HepG2 (cell line): ENCODE results near the gene THRAP3. TPM values are rescaled to one million over a fixed set of nuclear protein-coding genes. Genes with fewer than 3 reads are reported as not detected.

Source experiments
- BHLHE40 ChIP-seq: IDR thresholded peaks from 2 replicates; pipeline ENCODE4 v1.6.1; 2011; ENCODE audit warnings: low read length, improper control_type of control experiment
- CHD4 ChIP-seq: fragments of 200-600 bp; sonication (generic); IDR thresholded peaks from 2 replicates; pipeline ENCODE4 v1.7.0; 2017; ENCODE audit warnings: mild to moderate bottlenecking, low read length, borderline replicate concordance
- EHMT2 ChIP-seq: fragments of 200-600 bp; sonication (generic); IDR thresholded peaks from 2 replicates; pipeline ENCODE4 v1.7.0; 2017; ENCODE audit warnings: antibody characterized with exemption, low read depth, low read length, borderline replicate concordance
- FOXO1 ChIP-seq: sonication (generic); formaldehyde crosslinking; IDR thresholded peaks from 2 replicates; pipeline ENCODE4 v1.4.0; 2020; ENCODE audit warnings: missing genetic modification reagents
- GABPA ChIP-seq, 2 experiments: IDR thresholded peaks; 2 replicates each; pipeline ENCODE4 v1.6.1; 2011 to 2016; ENCODE audit warnings: low read depth in 2 of 2, low read length in 1 of 2, missing biosample characterization in 1 of 2, missing genetic modification characterization in 1 of 2
- GTF3A ChIP-seq: sonication (generic); formaldehyde crosslinking; conservative IDR thresholded peaks from 2 replicates; pipeline ENCODE4 v1.4.0; 2020; ENCODE audit warnings: mild to moderate bottlenecking, missing genetic modification reagents
- HIC2 ChIP-seq: sonication (generic); formaldehyde crosslinking; IDR thresholded peaks from 2 replicates; pipeline ENCODE4 v1.9.0; 2022; ENCODE audit warnings: low read depth, missing genetic modification reagents
- HMGA1 ChIP-seq: sonication (generic); formaldehyde crosslinking; conservative IDR thresholded peaks from 2 replicates; pipeline ENCODE4 v1.4.0; 2020; ENCODE audit warnings: missing genetic modification reagents
- MTF1 ChIP-seq: sonication (generic); formaldehyde crosslinking; IDR thresholded peaks from 2 replicates; pipeline ENCODE4 v1.5.0; 2020; ENCODE audit warnings: missing genetic modification reagents
- PHB2 ChIP-seq: fragments of 450-650 bp; IDR thresholded peaks from 2 replicates; pipeline ENCODE4 v1.6.1; 2018; ENCODE audit not compliant: partially characterized antibody
- RAD21 ChIP-seq: fragments of 450-650 bp; formaldehyde crosslinking; IDR thresholded peaks from 2 replicates; pipeline ENCODE4 v1.5.0; 2020; ENCODE audit warnings: mild to moderate bottlenecking
- SIN3B ChIP-seq: fragments of 150-350 bp; IDR thresholded peaks from 2 replicates; pipeline ENCODE4 v1.6.1; 2014; ENCODE audit warnings: low read length
- TFAP4 ChIP-seq: sonication (generic); IDR thresholded peaks from 2 replicates; pipeline ENCODE4 v1.6.1; 2016; ENCODE audit warnings: low read depth, borderline replicate concordance
- THAP8 ChIP-seq: sonication (generic); formaldehyde crosslinking; IDR thresholded peaks from 2 replicates; pipeline ENCODE4 v1.5.1; 2020; ENCODE audit warnings: missing genetic modification reagents, mild to moderate bottlenecking, borderline replicate concordance
- USF2 ChIP-seq, 2 experiments: sonication (generic) in 1 of 2; formaldehyde crosslinking in 1 of 2; IDR thresholded peaks; 2 replicates each; pipeline versions ENCODE4 v1.5.1 to v1.6.1; 2011 to 2020; ENCODE audit warnings: borderline replicate concordance in 1 of 2, low read depth in 1 of 2, low read length in 1 of 2, mild to moderate bottlenecking in 1 of 2, missing genetic modification reagents in 1 of 2, moderate library complexity in 1 of 2
- ZNF232 ChIP-seq: sonication (generic); formaldehyde crosslinking; IDR thresholded peaks from 2 replicates; pipeline ENCODE4 v1.4.0; 2020; ENCODE audit warnings: missing genetic modification reagents, borderline replicate concordance
- ZNF264 ChIP-seq: sonication (generic); formaldehyde crosslinking; IDR thresholded peaks from 2 replicates; pipeline ENCODE4 v1.4.0; 2020; ENCODE audit warnings: missing genetic modification reagents
- ZNF33A ChIP-seq: sonication (generic); formaldehyde crosslinking; IDR thresholded peaks from 2 replicates; pipeline ENCODE4 v1.5.1; 2020; ENCODE audit warnings: missing genetic modification reagents, mild to moderate bottlenecking, moderate library complexity, borderline replicate concordance
- ZNF501 ChIP-seq: sonication (generic); formaldehyde crosslinking; IDR thresholded peaks from 2 replicates; pipeline ENCODE4 v1.5.1; 2020; ENCODE audit warnings: mild to moderate bottlenecking, moderate library complexity, missing genetic modification reagents
- ZNF615 ChIP-seq: sonication (generic); formaldehyde crosslinking; IDR thresholded peaks from 2 replicates; pipeline ENCODE4 v1.5.0; 2020; ENCODE audit warnings: mild to moderate bottlenecking, missing genetic modification reagents, borderline replicate concordance
- ZNF704 ChIP-seq: sonication (generic); formaldehyde crosslinking; IDR thresholded peaks from 2 replicates; pipeline ENCODE4 v1.8.1; 2023; ENCODE audit warnings: mild to moderate bottlenecking, inconsistent platforms, moderate library complexity, missing genetic modification reagents, borderline replicate concordance
- ZNF720 ChIP-seq: sonication (generic); formaldehyde crosslinking; IDR thresholded peaks from 2 replicates; pipeline ENCODE4 v1.4.0; 2020; ENCODE audit warnings: missing genetic modification reagents
- ZNF782 ChIP-seq: sonication (generic); formaldehyde crosslinking; IDR thresholded peaks from 2 replicates; pipeline ENCODE4 v1.4.0; 2020; ENCODE audit warnings: missing genetic modification reagents, mild to moderate bottlenecking, borderline replicate concordance
- ZZZ3 ChIP-seq: sonication (generic); formaldehyde crosslinking; IDR thresholded peaks from 2 replicates; pipeline ENCODE4 v1.4.0; 2020; ENCODE audit warnings: missing genetic modification reagents, mild to moderate bottlenecking, borderline replicate concordance
- polyA plus RNA-seq, 8 experiments: library from polyadenylated mRNA; depleted of rRNA in 3 of 8; stranded (reverse) in 7 of 8; unstranded in 1 of 8; fragments of >200 nt; fragmentation: Illumina TruSeq in 4 of 8; extraction: Trizol in 4 of 8; gene quantifications; 2 replicates each; pipeline versions ENCODE4 v1.2.1 to v1.2.3, GENCODE V29; 2011 to 2016; ENCODE audit warnings: low read depth in 4 of 8, missing spikeins in 1 of 8, mixed read lengths in 1 of 8; ENCODE audit not compliant: insufficient read depth in 1 of 8
- total RNA-seq, 5 experiments: library from RNA; depleted of rRNA; stranded (reverse); fragments of >200 nt; fragmentation: Illumina TruSeq; extraction: Trizol; gene quantifications; 2 replicates each; pipeline ENCODE4 v1.2.3, GENCODE V29; 2016; ENCODE audit warnings: low read depth in 1 of 5

Gene THRAP3
- total and polyA plus RNA-seq, 2 of the 13 experiments (the other 11 are each of a cell fraction or from before 2014, with no cell fraction given) = 45.0 to 92.6 TPM

GRCh38 chr1:36306902-36307456 lies 82.7 kb downstream of the THRAP3 start (continued):
- TF ChIP-seq ZZZ3 (CRISPR knock-in tag) = no peak
- TF ChIP-seq THAP8 (CRISPR knock-in tag) = no peak
- TF ChIP-seq ZNF501 (CRISPR knock-in tag) = 0 out of 2 replicates have a peak, but pooled peaks have one; percentile 6
- no peak for TF ChIP-seq MTF1 (CRISPR knock-in tag)
- 0 out of 2 replicates have a peak, but pooled peaks have one; percentile 27 for TF ChIP-seq ZNF232 (CRISPR knock-in tag)
- TF ChIP-seq CHD4 = no peak
- no peak for TF ChIP-seq GTF3A (CRISPR knock-in tag)
- no peak for TF ChIP-seq ZNF33A (CRISPR knock-in tag)
- no peak for TF ChIP-seq PHB2
- no peak for TF ChIP-seq HMGA1 (CRISPR knock-in tag)
- TF ChIP-seq ZNF264 (CRISPR knock-in tag) = no peak
- no peak for TF ChIP-seq ZNF704 (CRISPR knock-in tag)
- TF ChIP-seq USF2 (IDR thresholded peaks at IDR 0.05; ENCODE audit: low read depth, low read length) = no peak
- no peak for TF ChIP-seq USF2 (CRISPR knock-in tag; IDR thresholded peaks at IDR 0.05; ENCODE audit: borderline replicate concordance)
- no peak for TF ChIP-seq GABPA (IDR thresholded peaks at IDR 0.05; ENCODE audit: low read depth, low read length)
- no peak for TF ChIP-seq GABPA (CRISPR knock-in tag; IDR thresholded peaks at IDR 0.05; ENCODE audit: low read depth)
- no peak for TF ChIP-seq ZNF720
- TF ChIP-seq SIN3B = no peak
- no peak for TF ChIP-seq HIC2 (CRISPR knock-in tag)
- no peak for TF ChIP-seq ZNF615 (CRISPR knock-in tag)
- TF ChIP-seq BHLHE40 = no peak
- peak; percentile 36; the same call in 1 of the 2 replicates for TF ChIP-seq FOXO1 (CRISPR knock-in tag)
- TF ChIP-seq TFAP4 = 0 out of 2 replicates have a peak, but pooled peaks have one; percentile 27
- TF ChIP-seq ZNF782 (CRISPR knock-in tag) = no peak; the same call in 1 of the 2 replicates
- TF ChIP-seq RAD21 (CRISPR knock-in tag) = no peak
- TF ChIP-seq EHMT2 = no peak
